Measurements from ENCODE around the gene XG.

DNA sequence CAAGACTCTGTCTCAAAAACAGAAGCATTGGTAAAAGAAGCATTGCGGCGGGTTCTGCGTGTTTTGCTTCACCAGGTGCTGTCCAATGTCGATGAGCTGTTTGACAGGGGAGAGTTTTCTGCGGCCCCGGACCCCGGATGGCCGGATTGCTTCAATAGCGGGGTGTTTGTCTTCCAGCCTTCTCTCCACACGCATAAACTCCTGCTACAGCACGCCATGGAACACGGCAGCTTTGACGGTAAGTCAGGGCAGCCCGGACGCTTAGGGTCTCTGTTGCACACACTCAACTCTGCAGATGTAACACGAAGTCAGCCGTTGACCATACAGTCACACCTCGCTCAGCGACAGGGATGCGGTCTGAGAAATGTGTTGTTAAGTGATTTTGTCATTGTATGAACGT, 103.1 kb downstream of the XG start:
- TF ChIP-seq, protein P1, sequence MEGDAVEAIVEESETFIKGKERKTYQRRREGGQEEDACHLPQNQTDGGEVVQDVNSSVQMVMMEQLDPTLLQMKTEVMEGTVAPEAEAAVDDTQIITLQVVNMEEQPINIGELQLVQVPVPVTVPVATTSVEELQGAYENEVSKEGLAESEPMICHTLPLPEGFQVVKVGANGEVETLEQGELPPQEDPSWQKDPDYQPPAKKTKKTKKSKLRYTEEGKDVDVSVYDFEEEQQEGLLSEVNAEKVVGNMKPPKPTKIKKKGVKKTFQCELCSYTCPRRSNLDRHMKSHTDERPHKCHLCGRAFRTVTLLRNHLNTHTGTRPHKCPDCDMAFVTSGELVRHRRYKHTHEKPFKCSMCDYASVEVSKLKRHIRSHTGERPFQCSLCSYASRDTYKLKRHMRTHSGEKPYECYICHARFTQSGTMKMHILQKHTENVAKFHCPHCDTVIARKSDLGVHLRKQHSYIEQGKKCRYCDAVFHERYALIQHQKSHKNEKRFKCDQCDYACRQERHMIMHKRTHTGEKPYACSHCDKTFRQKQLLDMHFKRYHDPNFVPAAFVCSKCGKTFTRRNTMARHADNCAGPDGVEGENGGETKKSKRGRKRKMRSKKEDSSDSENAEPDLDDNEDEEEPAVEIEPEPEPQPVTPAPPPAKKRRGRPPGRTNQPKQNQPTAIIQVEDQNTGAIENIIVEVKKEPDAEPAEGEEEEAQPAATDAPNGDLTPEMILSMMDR (IDR thresholded peaks at IDR 0.05; ENCODE audit: low read length) = no peak
- TF ChIP-seq EZH2phosphoT487 (IDR thresholded peaks at IDR 0.05; ENCODE audit: low read length) = no peak
- TF ChIP-seq EZH2 (optimal IDR thresholded peaks at IDR 0.05; ENCODE audit: low read depth, low read length) = no peak
